Measurements from ENCODE around the gene PRDM7. TPM values are rescaled to one million over a fixed set of nuclear protein-coding genes. Genes with fewer than 3 reads are reported as not detected.

Gene PRDM7
- polyA plus RNA-seq, 1 experiment = not detected

DNA sequence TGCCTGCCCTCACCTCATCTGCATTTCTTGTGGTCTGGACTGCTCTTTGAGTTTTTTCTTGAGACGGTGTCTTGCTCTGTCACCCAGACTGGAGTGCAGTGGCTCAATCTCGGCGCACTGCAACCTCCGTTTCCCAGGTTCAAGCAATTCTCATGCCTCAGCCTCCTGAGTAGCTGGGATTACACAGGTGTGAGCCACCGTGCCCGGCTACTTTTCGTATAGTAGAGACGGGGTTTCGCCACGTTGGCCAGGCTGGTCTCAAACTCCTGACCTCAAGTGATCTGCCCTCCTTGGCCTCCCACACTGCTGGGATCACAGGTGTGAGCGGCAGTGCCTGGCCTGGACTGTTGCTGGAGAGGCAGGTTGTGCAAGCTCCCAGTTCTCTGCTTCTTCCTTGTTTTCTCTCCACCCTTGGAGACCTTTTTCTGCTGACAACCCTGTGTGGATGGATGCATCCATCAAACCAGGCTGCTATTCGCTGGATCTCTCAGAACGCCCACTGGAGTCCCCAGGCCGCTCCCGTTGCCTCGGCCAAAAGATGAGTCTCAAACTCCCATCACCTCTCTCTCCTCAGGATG, 35.1 kb downstream of the PRDM7 start:
- TF ChIP-seq, protein P1, sequence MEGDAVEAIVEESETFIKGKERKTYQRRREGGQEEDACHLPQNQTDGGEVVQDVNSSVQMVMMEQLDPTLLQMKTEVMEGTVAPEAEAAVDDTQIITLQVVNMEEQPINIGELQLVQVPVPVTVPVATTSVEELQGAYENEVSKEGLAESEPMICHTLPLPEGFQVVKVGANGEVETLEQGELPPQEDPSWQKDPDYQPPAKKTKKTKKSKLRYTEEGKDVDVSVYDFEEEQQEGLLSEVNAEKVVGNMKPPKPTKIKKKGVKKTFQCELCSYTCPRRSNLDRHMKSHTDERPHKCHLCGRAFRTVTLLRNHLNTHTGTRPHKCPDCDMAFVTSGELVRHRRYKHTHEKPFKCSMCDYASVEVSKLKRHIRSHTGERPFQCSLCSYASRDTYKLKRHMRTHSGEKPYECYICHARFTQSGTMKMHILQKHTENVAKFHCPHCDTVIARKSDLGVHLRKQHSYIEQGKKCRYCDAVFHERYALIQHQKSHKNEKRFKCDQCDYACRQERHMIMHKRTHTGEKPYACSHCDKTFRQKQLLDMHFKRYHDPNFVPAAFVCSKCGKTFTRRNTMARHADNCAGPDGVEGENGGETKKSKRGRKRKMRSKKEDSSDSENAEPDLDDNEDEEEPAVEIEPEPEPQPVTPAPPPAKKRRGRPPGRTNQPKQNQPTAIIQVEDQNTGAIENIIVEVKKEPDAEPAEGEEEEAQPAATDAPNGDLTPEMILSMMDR (IDR thresholded peaks at IDR 0.05; ENCODE audit: insufficient read depth, low read depth, low read length) = no peak
- ChIA-PET POLR2A (no interaction called here), CTCF (interaction anchor here (1.0 kb wide), 1 partner anchor 42 kb away, joined by 3 read pairs; no protein-coding TSS in a partner anchor)
- no peak for DNase-seq (ENCODE audit: low read depth)
- Histone ChIP-seq H3K4me3 (ENCODE audit: low read depth, low read length) (no peak overlapping the region), H3K27me3 (ENCODE audit: control insufficient read depth, insufficient read depth, low read length) (no peaks in the 10 kb centered on the region), H3K36me3 (ENCODE audit: control insufficient read depth, insufficient read depth, low read length) (peaks cover 35% of the 10 kb centered on the region)

DNA sequence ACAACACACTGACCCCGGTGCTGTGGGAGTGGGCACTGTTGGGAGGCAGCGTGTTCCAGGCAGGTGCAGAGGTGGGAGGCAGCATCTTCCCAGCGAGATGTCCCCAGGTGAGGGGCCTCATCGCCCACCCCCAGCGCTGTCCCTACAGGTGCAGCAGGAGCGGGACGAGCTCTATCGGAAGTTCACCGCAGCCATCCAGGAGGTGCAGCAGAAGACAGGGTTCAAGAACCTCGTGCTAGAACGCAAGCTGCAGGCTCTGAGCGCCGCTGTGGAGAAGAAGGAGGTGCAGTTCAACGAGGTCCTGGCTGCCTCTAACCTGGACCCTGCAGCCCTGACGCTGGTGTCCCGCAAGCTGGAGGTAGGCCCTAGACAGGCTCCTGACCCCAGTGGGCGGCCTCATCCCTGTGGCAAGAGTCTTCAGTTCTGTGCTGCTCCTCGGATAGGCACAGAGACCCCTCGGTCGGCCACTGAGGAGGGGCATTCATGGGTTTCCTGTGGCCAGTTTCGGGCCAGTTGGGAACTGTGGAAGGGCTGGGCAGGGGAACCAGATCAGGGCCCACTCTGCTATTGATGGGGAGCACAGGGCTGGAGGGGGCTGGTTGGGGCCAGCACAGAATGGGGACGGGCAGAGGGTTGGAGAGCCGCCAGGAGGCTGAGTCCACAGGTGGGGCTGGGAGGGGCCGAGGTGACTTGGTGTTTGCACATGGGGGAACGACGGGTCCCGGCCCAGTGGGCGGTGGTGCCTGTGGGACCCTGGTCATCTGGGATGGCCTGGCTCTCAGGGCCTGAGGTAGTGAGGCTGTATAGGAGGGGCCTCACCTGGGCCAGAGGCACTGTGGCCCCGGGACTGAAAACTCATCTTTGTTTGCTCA, 36.7 kb downstream of the PRDM7 start:
- TF ChIP-seq, protein P1 (IDR thresholded peaks at IDR 0.05; ENCODE audit: insufficient read depth, low read depth, low read length) = no peak
- no peak for DNase-seq (ENCODE audit: low read depth)
- peaks cover 42% of the 10 kb centered on the region for H3K36me3 ChIP-seq (ENCODE audit: control insufficient read depth, insufficient read depth, low read length)
- ChIA-PET POLR2A (no interaction called here), CTCF (interaction anchor here (1.2 kb wide), 1 partner anchor 42 kb away, joined by 3 read pairs; no protein-coding TSS in a partner anchor)
- no peak overlapping the region for H3K4me3 ChIP-seq (ENCODE audit: low read depth, low read length)
- no peaks in the 10 kb centered on the region for H3K27me3 ChIP-seq (ENCODE audit: control insufficient read depth, insufficient read depth, low read length)

- CTCF ChIA-PET = no interaction called here
These were observed 39.9 kb downstream of the PRDM7 start for GRCh38 chr16:90037276-90037675.

GRCh38 chr16:90035902-90036301, 41.2 kb downstream of the PRDM7 start:
- no peak for DNase-seq (ENCODE audit: low read depth)
- H3K36me3 ChIP-seq (ENCODE audit: control insufficient read depth, insufficient read depth, low read length) = peaks cover 34% of the 10 kb centered on the region
- ChIA-PET CTCF (no interaction called here), POLR2A (no interaction called here)
- TF ChIP-seq, protein P1 (IDR thresholded peaks at IDR 0.05; ENCODE audit: insufficient read depth, low read depth, low read length) = no peak
- no peaks in the 10 kb centered on the region for H3K27me3 ChIP-seq (ENCODE audit: control insufficient read depth, insufficient read depth, low read length)
- H3K4me3 ChIP-seq (ENCODE audit: low read depth, low read length) = no peak overlapping the region

More at GRCh38 chr16:90037276-90037675, 39.9 kb downstream of the PRDM7 start:
- POLR2A ChIA-PET = no interaction called here
- no peak for DNase-seq (ENCODE audit: low read depth)
- no peak overlapping the region for H3K4me3 ChIP-seq (ENCODE audit: low read depth, low read length)
- peaks cover 32% of the 10 kb centered on the region for H3K36me3 ChIP-seq (ENCODE audit: control insufficient read depth, insufficient read depth, low read length)
- TF ChIP-seq, protein P1 (IDR thresholded peaks at IDR 0.05; ENCODE audit: insufficient read depth, low read depth, low read length) = no peak
- no peaks in the 10 kb centered on the region for H3K27me3 ChIP-seq (ENCODE audit: control insufficient read depth, insufficient read depth, low read length)

DNA sequence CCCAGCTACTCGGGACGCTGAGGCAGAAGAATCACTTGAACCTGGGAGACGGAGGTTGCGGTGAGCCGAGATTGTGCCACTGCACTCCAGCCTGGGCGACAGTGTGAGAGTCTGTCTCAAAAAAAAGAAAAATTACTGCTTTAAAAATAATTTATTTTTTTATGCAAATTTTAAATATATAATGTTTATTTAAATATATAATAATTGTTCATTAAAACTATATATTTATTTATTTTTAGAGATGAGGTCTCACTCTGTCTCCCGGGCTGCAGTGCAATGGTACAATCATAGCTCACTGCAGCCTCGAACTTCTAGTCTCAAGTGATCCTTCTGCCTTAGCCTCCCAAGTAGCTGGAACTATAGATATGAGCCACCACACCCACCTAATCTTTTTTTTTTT, 42.6 kb downstream of the PRDM7 start:
- ChIA-PET POLR2A (no interaction called here), CTCF (no interaction called here)
- Histone ChIP-seq H3K4me3 (ENCODE audit: low read depth, low read length) (no peak overlapping the region), H3K36me3 (ENCODE audit: control insufficient read depth, insufficient read depth, low read length) (peaks cover 28% of the 10 kb centered on the region), H3K27me3 (ENCODE audit: control insufficient read depth, insufficient read depth, low read length) (no peaks in the 10 kb centered on the region)
- DNase-seq (ENCODE audit: low read depth) = no peak
- TF ChIP-seq, protein P1 (IDR thresholded peaks at IDR 0.05; ENCODE audit: insufficient read depth, low read depth, low read length) = no peak

All from BJ (cell line).